ENCODE results near the gene SYCE3. TPM values are rescaled to one million over a fixed set of nuclear protein-coding genes. Genes with fewer than 3 reads are reported as not detected.
A peak's percentile ranks its signal among the peaks of the same experiment; 100 is the strongest.

The SYCE3 gene
- total RNA-seq, 2 donors from 2014 or later: not detected

DNA sequence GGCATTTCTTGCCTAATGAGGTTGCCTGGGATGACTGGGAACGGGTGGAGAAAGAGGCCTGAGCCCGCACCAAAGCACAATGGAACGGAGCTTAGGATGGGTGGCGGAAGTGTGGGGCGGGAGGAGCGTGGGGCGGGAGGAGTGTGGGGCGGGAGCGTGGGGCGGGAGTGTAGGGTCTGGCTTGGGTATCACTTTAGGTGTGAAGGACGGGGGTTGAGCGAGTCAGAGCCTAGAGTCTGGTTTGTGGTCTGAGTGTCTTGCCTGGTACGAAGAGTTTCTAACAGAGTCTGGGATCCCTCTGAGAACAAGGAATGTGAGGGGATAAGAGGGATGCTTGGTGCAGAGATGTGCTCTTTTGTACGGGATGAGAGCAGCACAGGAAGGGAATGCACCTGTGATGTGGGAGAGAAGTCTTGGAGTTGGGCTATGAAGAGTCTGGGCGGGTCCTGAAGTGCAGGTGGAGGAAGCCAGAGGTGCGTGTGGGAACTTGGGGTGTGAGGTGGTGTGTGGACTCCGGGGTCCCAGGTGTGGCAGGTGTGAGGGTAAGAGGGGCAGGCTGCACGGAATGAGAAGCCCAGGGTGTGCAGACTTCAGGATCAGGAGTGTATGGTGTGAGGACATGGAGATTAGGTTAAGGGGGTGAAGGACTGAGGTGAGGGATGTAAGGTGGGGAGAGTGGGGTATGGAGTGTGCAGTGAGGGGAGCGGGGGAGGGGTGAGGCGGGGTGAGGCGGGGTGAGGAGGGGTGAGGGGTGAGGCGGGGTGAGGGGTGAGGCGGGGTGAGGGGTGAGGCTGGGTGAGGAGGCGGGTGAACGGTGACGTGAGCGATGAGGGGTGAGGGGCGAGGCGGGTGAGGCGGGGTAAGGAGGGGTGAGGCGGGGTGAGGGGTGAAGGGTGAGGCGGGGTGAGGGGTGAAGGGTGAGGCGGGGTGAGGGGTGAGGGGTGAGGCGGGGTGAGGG lies 1.0 kb downstream of the SYCE3 start:
- peaks cover 6% of the 10 kb centered on the region for H3K4me1 ChIP-seq
- TF ChIP-seq, protein P1, sequence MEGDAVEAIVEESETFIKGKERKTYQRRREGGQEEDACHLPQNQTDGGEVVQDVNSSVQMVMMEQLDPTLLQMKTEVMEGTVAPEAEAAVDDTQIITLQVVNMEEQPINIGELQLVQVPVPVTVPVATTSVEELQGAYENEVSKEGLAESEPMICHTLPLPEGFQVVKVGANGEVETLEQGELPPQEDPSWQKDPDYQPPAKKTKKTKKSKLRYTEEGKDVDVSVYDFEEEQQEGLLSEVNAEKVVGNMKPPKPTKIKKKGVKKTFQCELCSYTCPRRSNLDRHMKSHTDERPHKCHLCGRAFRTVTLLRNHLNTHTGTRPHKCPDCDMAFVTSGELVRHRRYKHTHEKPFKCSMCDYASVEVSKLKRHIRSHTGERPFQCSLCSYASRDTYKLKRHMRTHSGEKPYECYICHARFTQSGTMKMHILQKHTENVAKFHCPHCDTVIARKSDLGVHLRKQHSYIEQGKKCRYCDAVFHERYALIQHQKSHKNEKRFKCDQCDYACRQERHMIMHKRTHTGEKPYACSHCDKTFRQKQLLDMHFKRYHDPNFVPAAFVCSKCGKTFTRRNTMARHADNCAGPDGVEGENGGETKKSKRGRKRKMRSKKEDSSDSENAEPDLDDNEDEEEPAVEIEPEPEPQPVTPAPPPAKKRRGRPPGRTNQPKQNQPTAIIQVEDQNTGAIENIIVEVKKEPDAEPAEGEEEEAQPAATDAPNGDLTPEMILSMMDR (IDR thresholded peaks at IDR 0.05): no peak
- intact Hi-C loops (cut with DNase I): loop anchor here (5.0 to 10.0 kb wide), 2 partner anchors 39 to 53 kb away; no protein-coding TSS in a partner anchor
- no peaks in the 10 kb centered on the region for H3K9me3 ChIP-seq
- H3K36me3 ChIP-seq: no peaks in the 10 kb centered on the region
- H3K4me3 ChIP-seq: no peak overlapping the region
- H3K27me3 ChIP-seq: no peaks in the 10 kb centered on the region
- no peak overlapping the region for H3K9ac ChIP-seq (ENCODE audit: low read depth in 2 of 2, low read length in 2 of 2)
- H3K27ac ChIP-seq: no peak overlapping the region
- no peak for DNase-seq

DNA sequence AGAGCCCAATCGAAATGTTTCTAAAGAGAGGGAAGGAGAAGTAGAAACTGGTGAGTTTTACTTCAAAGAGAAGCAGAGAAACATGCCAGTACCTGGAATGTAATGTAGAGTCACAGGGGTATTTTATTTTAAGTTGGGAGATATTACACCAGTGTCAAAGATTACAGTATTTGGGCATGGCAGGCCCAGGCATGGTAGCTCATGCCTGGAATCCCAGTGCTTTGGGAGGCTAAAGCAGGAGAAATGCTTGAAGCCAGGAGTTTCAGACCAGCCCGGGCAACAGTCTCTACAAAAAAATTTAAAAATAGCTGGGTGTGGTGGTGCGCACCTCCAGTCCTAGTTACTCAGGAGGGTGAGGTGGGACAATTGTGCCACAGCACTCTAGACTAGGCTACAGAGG lies 2.7 kb downstream of the SYCE3 start:
- peaks cover 6% of the 10 kb centered on the region for H3K4me1 ChIP-seq
- intact Hi-C loops (cut with DNase I): loop anchor here (5.0 to 10.0 kb wide), 2 partner anchors 38 to 55 kb away; no protein-coding TSS in a partner anchor
- H3K36me3 ChIP-seq: no peaks in the 10 kb centered on the region
- no peak overlapping the region for H3K9ac ChIP-seq (ENCODE audit: low read depth in 2 of 2, low read length in 2 of 2)
- no peak for DNase-seq
- TF ChIP-seq, protein P1 (IDR thresholded peaks at IDR 0.05): no peak
- H3K27me3 ChIP-seq: no peaks in the 10 kb centered on the region
- H3K9me3 ChIP-seq: no peaks in the 10 kb centered on the region
- no peak overlapping the region for H3K27ac ChIP-seq
- H3K4me3 ChIP-seq: no peak overlapping the region

DNA sequence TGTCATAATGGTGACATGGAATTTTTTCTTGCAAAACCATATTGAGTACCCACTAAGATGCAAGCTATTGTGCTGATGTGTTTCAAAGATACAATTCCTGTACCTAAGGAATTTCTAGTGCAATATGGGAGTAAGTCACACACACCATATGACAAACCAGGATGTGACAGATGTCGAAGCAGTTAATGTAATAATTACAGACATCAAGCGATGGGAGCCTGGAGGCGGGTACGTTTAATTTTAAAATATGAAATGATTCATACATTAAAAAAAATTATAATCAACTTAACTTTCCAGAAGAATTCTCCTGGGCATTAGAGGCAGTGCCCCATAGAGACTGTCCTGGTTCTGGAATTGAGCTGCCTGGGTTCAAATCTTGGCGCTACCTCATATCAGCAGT lies 6.0 kb downstream of the SYCE3 start:
- no peaks in the 10 kb centered on the region for H3K4me1 ChIP-seq
- H3K27me3 ChIP-seq: no peaks in the 10 kb centered on the region
- H3K9me3 ChIP-seq: no peaks in the 10 kb centered on the region
- no peak overlapping the region for H3K4me3 ChIP-seq
- no peak for DNase-seq
- TF ChIP-seq, protein P1 (IDR thresholded peaks at IDR 0.05): no peak
- no peak overlapping the region for H3K27ac ChIP-seq
- H3K36me3 ChIP-seq: no peaks in the 10 kb centered on the region
- no peak overlapping the region for H3K9ac ChIP-seq (ENCODE audit: low read depth in 2 of 2, low read length in 2 of 2)
- intact Hi-C loops (cut with DNase I): no loop called here

DNA sequence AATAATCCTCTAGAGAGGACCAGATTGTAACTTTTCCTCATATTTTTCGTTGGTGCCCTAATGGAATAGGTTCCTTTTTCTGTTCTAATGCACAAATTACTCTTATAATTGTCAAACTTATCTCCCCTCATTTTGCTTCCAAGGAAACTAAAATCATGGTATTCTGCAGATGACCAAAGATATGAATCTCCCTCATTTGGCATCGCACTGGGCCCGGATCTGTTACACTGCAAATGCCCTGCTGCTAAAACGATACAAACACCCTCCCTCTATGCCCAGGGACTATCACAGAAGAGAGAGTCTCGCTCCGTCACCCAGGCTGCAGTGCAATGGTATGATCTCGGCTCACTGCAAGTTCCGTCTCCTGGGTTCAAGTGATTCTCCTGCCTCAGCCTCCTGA lies 9.4 kb downstream of the SYCE3 start:
- Histone ChIP-seq H3K27me3 (peaks cover 12% of the 10 kb centered on the region), H3K27ac (no peak overlapping the region), H3K4me1 (no peaks in the 10 kb centered on the region), H3K36me3 (no peaks in the 10 kb centered on the region), H3K4me3 (no peak overlapping the region), H3K9me3 (no peaks in the 10 kb centered on the region), H3K9ac (ENCODE audit: low read depth in 2 of 2, low read length in 2 of 2) (no peak overlapping the region)
- TF ChIP-seq, protein P1 (IDR thresholded peaks at IDR 0.05): no peak
- no peak for DNase-seq
- intact Hi-C loops (cut with DNase I): no loop called here

DNA sequence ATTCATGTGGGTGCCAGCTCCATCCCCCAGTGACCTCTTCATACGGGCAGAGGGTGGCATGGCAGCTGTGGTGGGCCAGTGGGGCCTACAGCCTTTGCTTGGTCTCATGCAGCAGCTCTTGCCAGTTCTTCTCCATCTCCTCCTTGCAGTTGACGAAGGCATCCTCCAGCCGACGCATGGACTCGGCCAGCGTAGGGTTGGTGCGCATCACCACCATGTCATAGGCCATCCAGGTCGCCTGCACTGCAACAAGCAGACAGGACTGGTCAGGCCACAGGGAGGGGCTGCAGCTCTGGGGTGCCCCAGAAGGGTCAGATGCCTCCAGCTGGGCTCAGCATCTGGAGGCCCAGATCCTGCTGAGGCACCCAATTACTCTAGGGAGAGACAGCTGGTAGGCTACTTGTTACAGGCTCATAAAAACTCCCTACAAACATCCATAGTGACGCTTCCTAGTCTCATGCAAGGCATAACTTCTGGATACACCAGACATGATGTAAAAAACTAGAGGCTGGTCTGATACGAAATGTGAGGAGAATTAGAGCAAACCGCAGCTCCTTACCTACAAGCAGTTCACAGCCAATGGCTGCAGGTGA lies 11.5 kb downstream of the SYCE3 start:
- no peaks in the 10 kb centered on the region for H3K9me3 ChIP-seq
- H3K36me3 ChIP-seq: no peaks in the 10 kb centered on the region
- H3K4me3 ChIP-seq: no peak overlapping the region
- no peak overlapping the region for H3K27ac ChIP-seq
- TF ChIP-seq, protein P1 (IDR thresholded peaks at IDR 0.05): no peak
- H3K4me1 ChIP-seq: no peaks in the 10 kb centered on the region
- peak overlapping the region in 1 of 2 donors; percentile 5 for H3K9ac ChIP-seq (ENCODE audit: low read depth in 2 of 2, low read length in 2 of 2)
- DNase-seq: no peak
- peaks cover 28% of the 10 kb centered on the region for H3K27me3 ChIP-seq
- intact Hi-C loops (cut with DNase I): no loop called here

Data from colonic mucosa (tissue), 4 donors.